ENCODE results near the gene C4orf33.

DNA sequence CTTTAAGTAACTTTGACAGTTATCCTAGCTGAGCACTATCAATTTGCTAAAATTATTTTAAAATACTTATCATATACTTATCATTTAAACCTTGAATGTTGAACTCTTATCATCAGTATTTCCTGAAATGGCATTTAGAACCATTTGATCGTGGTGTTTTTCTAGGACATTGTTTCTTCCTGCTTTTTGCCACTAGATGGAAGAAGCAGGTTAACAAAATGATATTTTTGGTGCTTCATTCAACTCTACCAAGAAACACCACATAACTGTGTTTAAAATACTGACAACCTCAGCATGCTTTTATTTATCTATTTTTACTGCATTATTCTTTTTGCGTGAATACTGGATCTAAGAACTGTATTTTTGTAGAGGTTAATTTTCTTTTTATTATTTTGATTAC, 44.6 kb downstream of the C4orf33 start:
- TF ChIP-seq, protein P1, sequence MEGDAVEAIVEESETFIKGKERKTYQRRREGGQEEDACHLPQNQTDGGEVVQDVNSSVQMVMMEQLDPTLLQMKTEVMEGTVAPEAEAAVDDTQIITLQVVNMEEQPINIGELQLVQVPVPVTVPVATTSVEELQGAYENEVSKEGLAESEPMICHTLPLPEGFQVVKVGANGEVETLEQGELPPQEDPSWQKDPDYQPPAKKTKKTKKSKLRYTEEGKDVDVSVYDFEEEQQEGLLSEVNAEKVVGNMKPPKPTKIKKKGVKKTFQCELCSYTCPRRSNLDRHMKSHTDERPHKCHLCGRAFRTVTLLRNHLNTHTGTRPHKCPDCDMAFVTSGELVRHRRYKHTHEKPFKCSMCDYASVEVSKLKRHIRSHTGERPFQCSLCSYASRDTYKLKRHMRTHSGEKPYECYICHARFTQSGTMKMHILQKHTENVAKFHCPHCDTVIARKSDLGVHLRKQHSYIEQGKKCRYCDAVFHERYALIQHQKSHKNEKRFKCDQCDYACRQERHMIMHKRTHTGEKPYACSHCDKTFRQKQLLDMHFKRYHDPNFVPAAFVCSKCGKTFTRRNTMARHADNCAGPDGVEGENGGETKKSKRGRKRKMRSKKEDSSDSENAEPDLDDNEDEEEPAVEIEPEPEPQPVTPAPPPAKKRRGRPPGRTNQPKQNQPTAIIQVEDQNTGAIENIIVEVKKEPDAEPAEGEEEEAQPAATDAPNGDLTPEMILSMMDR (IDR thresholded peaks at IDR 0.05), result no peak
- TF ChIP-seq ZFX (IDR thresholded peaks at IDR 0.05; ENCODE audit: borderline replicate concordance), result no peak

Data from 22Rv1 (cell line).